Activated gamma-delta T cell treated with Interleukin-2 at 50 U/mL for 16 hours (primary cell): ENCODE data around the gene ZNF385C.

Experiments
- DNase-seq: peaks from one replicate; pipeline ENCODE4 v3.0.0-alpha.2; 2020

Gene ZNF385C

GRCh38 chr17:41982026-41982760, 116.1 kb downstream of the ZNF385C start:
- no peak for DNase-seq

- DNase-seq: no peak
Observed at GRCh38 chr17:41977991-41978390, 120.3 kb downstream of the ZNF385C start.

- DNase-seq: no peak
Observed at GRCh38 chr17:41976142-41976768, 122.0 kb downstream of the ZNF385C start.
